GM19324 (cell line): ENCODE results near the gene PRPF31.
A peak's percentile ranks its signal among the peaks of the same experiment; 100 is the strongest.

ENCODE experiments used
- ATAC-seq: cut with Tn5 transposase; IDR thresholded peaks from one replicate; pipeline ENCODE4 v1.9.1; 2021; ENCODE audit warnings: mild to moderate bottlenecking, moderate library complexity; ENCODE audit not compliant: unreplicated experiment, low FRiP score

Gene PRPF31

DNA sequence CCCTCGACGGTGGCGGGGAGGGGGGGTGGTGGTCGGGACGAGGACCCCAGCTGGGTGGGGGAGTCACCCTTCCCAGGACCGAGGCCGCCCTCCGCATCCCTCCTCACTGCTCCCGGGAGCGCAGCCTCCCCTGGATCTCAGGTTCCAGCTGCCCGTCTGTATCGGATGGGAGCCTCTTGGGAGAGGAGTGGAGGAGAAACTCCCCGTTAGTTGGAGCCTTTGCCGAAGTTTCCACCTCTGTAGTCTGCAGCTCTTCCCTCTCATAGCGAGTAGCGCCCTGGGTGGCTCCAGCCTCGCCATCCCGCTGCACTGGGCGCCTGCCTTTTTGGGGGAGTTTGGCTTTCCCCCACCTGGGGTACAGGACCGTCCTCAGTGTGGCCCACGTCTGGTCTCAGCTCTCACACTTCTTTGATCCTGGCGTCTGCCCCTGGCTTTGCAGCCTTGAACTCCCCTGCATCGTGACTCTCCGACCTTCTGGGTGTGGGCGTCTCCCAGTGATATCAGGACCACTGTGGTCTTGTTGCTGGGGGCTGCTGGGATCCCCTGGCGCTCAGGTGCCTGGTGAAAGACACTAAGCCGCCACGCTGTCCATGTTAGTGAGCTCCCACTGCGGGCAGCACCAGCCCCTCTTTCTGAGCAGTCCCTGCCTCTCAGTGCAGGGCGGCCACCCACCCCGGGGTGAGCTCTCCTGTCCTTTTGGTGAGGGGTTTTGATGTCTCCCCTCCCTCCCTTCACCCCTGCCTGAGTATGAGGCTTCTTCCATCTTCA is 23.1 kb downstream of the PRPF31 start:
- ATAC-seq: no peak

- ATAC-seq: no peak
Observed at GRCh38 chr19:54141356-54141755, 25.8 kb downstream of the PRPF31 start.

- ATAC-seq: no peak
Observed at GRCh38 chr19:54142166-54142780, 26.7 kb downstream of the PRPF31 start.

DNA sequence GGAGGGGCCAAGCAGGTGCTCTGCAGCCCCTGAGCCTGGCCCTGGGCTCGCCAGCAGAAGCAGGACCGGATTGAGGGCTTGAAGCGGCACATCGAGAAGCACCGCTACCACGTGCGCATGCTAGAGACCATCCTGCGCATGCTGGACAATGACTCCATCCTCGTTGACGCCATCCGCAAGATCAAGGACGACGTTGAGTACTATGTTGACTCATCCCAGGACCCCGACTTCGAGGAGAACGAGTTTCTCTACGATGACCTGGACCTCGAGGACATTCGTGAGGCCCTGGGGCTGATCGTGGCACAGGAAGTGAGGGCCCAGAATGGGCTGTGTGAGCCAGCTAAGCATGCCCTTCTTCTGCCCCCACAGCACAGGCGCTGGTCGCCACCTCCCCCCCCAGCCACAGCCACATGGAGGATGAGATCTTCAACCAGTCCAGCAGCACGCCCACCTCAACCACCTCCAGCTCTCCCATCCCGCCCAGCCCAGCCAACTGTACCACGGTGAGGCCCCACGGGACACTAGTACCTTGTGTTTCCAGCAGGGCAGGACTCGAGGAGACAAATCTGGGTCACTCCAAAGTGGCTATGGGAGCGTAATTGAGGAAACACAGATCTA is 30.1 kb downstream of the PRPF31 start:
- no peak for ATAC-seq

DNA sequence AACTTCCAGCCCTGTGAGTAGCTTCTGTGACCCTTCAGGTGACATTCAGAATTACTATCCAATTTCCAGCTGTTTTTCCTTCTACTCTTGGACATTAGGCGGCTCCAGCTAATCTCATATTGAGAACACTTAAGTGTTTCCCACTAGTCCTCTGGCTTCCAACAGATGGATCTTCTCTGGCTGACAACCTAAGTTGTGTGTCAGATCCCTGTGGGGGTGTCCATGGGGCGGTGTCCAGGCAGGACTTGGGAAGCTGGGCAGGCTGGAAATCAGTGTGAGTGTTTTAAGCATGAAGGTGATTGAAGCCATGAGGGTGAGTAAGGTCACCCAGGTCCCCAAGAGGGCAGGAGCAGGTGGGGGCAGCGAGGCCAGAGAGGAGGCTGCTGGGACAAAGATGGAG is 32.1 kb downstream of the PRPF31 start:
- ATAC-seq: no peak

DNA sequence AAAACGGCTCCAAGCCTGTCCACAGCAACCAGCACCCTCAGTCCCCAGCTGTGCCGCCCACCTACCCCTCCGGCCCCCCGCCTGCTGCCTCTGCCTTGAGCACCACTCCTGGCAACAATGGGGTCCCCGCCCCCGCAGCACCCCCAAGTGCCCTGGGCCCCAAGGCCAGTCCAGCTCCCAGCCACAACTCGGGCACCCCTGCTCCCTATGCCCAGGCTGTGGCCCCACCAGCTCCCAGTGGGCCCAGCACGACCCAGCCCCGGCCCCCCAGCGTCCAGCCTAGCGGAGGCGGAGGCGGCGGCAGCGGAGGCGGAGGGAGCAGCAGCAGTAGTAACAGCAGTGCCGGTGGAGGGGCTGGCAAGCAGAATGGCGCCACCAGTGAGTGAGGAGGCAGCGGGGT is 32.6 kb downstream of the PRPF31 start:
- no peak for ATAC-seq

DNA sequence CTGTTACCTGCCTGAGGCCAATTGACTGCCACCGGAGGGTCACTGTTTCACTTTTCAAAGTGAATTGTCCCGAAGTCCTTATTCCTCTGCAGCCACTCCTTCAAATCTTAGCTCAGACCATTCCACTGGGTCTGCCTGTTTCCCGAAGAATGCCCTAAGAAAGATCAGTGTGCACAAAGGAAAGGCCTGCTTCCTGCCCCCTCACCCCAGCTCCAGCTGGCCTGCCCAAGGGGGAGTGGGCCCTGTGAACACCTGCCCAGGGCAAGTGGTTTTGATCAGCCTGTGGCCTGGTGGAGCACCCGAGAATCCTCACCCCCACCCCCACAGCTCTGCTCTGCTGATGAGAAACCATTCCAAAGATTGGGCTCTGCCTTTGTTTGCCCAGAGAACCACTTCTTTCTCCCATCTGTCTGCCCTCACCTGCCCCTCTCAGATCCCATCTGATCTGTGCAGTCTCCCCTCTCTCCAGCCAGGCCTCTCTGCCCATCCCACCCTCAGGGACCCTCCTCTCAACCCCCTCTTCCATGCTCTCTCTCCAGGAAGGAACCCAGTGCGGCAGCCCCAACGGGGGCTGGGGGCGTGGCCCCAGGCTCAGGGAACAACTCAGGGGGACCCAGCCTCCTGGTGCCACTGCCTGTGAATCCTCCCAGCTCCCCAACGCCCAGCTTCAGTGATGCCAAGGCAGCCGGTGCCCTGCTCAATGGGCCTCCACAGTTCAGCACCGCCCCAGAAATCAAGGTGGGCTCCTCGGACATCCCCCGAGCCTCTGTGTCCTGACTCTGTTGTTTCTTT is 33.7 kb downstream of the PRPF31 start:
- ATAC-seq: no peak

DNA sequence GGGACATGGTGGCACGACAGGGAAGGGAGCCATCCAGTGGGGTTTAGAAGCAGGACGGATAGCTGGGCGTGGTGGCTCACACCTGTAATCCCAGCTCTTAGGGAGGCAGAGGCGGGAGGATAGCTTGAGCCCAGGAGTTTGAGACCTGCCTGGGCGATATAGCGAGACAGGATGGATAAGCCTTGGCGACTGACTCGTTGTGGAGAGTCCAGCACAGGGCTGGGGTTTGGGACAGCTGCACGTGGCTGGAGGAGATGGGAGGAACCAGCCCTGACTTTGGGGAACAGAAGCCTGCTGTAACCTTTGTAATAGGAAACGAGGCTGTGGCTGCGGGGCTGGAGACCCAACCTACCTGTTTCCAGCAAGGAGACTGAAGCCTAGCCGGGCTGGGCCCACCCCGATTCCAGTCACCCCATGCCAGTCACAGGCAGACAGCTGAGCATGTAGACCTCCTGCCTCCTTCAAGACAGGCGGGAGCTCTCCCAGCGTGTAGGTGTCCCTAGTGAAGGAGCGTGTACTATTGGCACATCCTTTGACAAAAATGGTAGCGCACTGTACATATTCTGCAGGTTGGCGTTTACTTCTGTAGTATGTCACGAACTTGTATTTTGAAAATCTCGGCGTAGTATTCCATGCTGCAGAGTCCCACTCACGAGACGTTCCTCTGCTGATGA is 35.9 kb downstream of the PRPF31 start:
- no peak for ATAC-seq

DNA sequence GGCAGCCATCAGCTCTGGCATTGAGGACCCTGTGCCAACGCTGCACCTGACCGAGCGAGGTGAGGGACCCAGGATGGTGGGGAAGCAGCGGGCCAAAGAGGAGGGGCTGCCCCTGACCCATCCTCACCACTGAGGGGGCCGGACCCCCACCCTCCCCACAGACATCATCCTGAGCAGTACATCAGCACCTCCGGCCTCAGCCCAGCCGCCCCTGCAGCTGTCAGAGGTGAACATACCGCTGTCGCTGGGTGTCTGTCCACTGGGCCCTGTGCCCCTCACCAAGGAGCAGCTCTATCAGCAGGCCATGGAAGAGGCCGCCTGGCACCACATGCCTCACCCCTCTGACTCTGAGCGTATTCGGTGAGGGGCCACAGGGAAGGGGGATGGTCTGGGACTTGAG is 36.7 kb downstream of the PRPF31 start:
- ATAC-seq: no peak

- no peak for ATAC-seq
Observed at GRCh38 chr19:54152878-54153524, 37.4 kb downstream of the PRPF31 start.

GRCh38 chr19:54153731-54154326 is 38.3 kb downstream of the PRPF31 start:
- no peak for ATAC-seq

DNA sequence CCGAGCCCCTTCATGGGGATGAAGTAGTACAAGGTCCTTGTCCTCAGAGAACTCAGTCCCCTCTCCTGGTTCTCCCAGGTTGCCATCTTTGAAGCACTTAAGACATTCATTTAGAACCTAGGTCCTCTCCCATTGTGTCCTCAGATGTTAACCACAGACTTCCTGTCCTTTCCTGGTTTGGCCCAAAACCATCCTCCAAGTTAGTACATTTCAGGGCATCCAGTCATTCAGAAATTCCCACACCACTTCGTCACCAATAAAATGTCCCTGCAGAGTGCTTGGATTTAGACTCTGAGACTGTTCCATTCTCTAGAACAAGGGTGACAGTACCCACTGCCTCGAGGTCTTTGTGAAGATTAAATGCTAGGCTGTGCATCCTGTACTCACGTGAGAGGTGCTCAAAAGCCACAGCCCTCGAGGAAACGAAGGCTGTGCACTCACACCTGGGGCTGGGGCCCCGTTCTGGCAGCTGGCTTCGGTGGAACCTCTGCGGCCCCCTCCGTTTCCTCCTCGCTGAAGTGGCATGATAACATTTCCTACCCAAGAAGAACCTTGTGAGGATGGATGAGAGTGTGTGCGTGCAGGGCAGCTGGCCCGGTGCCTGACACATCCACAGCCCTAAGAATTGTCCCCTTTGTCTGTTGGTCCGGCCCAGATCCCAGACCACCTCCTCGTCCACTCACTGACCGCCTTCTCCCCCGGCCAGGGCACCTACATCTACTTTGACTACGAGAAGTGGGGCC is 39.2 kb downstream of the PRPF31 start:
- ATAC-seq: no peak

DNA sequence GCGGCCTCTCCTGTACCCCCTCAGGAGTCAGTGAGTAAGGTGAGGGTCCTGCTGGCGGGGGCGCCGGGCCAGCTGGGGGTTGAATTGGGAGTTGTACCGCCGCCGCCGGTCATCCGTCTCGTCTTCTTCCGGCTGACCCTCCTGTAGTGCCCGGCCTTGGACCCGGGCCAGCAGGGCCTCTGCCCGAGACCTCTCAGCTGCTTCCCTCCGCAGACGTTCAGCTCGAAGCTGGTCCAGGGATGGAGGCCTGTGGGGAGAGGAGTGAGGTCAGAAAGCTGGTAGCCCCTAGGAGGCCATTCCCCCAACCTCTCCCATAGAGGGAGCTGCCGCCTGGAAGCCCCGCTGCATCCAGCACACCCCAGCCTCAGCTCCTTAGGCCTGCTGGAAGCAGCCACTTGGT is 40.1 kb downstream of the PRPF31 start:
- ATAC-seq: no peak

- no peak for ATAC-seq
Observed at GRCh38 chr19:54156490-54156889, 40.9 kb downstream of the PRPF31 start.

GRCh38 chr19:54156953-54157352 is 41.4 kb downstream of the PRPF31 start:
- no peak for ATAC-seq

- ATAC-seq: no peak
Observed at GRCh38 chr19:54158812-54159351, 43.3 kb downstream of the PRPF31 start.

GRCh38 chr19:54159352-54160181 is 44.0 kb downstream of the PRPF31 start, which contains the start of gene LENG1:
TSS of gene LENG1 (minus strand) at chr19:54159721. CDS start at chr19:54159695, 26 bp downstream.
- ATAC-seq: peak; percentile 96
